ENCODE data around the gene PUS7.
A peak's percentile ranks its signal among the peaks of the same experiment; 100 is the strongest.
"Not testable (repeated sequence)": the region's sequence is repeated elsewhere in the genome, so short reads cannot be mapped to it uniquely, and the experiment has no call there.

Gene PUS7

GRCh38 chr7:105462765-105463420, 59.2 kb downstream of the PUS7 start:
- DNase-seq (ENCODE audit: low read depth, low spot score): no peak
- no peak overlapping the region for H3K4me3 ChIP-seq (ENCODE audit: low read depth, low read length)
- in situ Hi-C loops (cut with HindIII; ENCODE audit: low sequenced_read_pairs): no loop called here
- TF ChIP-seq, protein P1, sequence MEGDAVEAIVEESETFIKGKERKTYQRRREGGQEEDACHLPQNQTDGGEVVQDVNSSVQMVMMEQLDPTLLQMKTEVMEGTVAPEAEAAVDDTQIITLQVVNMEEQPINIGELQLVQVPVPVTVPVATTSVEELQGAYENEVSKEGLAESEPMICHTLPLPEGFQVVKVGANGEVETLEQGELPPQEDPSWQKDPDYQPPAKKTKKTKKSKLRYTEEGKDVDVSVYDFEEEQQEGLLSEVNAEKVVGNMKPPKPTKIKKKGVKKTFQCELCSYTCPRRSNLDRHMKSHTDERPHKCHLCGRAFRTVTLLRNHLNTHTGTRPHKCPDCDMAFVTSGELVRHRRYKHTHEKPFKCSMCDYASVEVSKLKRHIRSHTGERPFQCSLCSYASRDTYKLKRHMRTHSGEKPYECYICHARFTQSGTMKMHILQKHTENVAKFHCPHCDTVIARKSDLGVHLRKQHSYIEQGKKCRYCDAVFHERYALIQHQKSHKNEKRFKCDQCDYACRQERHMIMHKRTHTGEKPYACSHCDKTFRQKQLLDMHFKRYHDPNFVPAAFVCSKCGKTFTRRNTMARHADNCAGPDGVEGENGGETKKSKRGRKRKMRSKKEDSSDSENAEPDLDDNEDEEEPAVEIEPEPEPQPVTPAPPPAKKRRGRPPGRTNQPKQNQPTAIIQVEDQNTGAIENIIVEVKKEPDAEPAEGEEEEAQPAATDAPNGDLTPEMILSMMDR (IDR thresholded peaks at IDR 0.05; ENCODE audit: low read depth, low read length): no peak

DNA sequence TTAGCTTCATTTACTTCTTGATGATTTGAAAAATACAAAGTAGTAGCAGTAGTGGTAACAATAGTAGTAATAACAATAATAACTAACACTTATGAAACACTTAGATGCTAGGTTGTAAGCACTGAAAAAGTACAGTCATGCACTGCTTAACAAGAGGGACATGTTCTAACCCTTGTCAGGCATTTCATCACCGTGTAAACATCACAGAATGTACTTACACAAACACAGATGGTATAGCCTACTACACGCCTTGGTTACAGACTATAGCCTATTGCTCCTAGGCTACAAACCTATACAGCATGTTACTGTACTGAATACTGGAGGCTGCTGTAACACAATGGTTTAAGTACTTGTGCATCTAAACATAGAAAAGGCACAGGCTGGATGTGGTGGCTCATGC, 60.6 kb downstream of the PUS7 start:
- in situ Hi-C loops (cut with HindIII; ENCODE audit: low sequenced_read_pairs): no loop called here
- no peak overlapping the region for H3K4me3 ChIP-seq (ENCODE audit: low read depth, low read length)
- DNase-seq (ENCODE audit: low read depth, low spot score): no peak
- TF ChIP-seq, protein P1 (IDR thresholded peaks at IDR 0.05; ENCODE audit: low read depth, low read length): no peak

GRCh38 chr7:105457619-105458225, 64.3 kb downstream of the PUS7 start:
- TF ChIP-seq, protein P1 (IDR thresholded peaks at IDR 0.05; ENCODE audit: low read depth, low read length): no peak
- no peak overlapping the region for H3K4me3 ChIP-seq (ENCODE audit: low read depth, low read length)
- in situ Hi-C loops (cut with HindIII; ENCODE audit: low sequenced_read_pairs): no loop called here

GRCh38 chr7:105454921-105455320, 67.2 kb downstream of the PUS7 start:
- in situ Hi-C loops (cut with HindIII; ENCODE audit: low sequenced_read_pairs): no loop called here
- peak; percentile 19 for DNase-seq (ENCODE audit: low read depth, low spot score)
- no peak overlapping the region for H3K4me3 ChIP-seq (ENCODE audit: low read depth, low read length)
- TF ChIP-seq, protein P1 (IDR thresholded peaks at IDR 0.05; ENCODE audit: low read depth, low read length): no peak

More at GRCh38 chr7:105457619-105458225, 64.3 kb downstream of the PUS7 start:
- no peak for DNase-seq (ENCODE audit: low read depth, low spot score)

DNA sequence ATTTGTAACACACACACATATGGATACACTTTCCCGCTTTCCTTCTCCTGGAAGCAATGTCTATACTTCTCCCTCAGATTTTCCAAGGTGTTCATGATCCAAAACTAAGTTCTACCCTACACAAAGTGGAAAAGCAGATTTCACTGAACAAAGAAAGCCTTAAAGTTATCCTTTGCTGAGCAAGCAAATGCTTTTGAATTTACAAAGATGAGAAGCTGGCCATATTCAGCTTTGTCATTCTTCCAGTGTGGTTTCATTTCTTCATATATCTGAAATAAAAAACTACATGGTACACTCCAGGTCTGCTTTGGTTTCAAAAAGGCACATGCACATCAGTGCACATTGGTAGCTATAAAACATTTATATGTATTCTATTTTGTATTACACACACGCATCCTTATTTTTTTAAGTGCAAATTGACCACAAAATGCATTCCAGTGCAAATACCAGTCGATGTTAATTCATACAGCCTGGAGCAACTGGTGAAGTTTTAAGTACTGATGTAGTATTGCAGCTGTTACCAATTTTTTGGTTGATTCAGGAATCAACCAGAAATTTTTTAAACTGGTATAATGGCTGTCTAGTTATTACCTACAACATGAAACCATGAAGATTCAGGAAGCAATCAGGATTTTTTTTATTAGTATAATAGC, 67.8 kb downstream of the PUS7 start:
- in situ Hi-C loops (cut with HindIII; ENCODE audit: low sequenced_read_pairs): no loop called here
- H3K4me3 ChIP-seq (ENCODE audit: low read depth, low read length): no peak overlapping the region
- TF ChIP-seq, protein P1 (IDR thresholded peaks at IDR 0.05; ENCODE audit: low read depth, low read length): no peak
- DNase-seq (ENCODE audit: low read depth, low spot score): peak; percentile 82

GRCh38 chr7:105452085-105452484, 70.0 kb downstream of the PUS7 start:
- in situ Hi-C loops (cut with HindIII; ENCODE audit: low sequenced_read_pairs): no loop called here
- TF ChIP-seq, protein P1 (IDR thresholded peaks at IDR 0.05; ENCODE audit: low read depth, low read length): no peak
- no peak overlapping the region for H3K4me3 ChIP-seq (ENCODE audit: low read depth, low read length)
- peak; percentile 1 for DNase-seq (ENCODE audit: low read depth, low spot score)

DNA sequence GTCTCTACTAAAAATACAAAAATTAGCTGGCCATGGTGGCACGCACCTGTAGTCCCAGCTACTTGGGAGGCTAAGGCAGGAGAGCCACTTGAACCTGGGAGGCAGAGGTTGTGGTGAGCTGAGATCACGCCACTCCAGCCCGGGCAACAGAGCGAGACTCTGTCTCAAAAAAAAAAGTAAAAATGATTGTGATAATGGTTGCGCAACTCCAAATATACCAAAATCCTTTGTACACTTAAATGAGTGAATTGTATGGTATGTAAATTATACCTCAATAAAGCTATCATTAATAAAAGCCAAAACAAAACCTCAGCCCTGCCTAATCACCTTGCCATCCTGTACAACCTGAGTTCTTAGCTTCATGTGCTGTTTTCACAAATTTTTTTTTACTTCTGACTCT, 71.2 kb downstream of the PUS7 start:
- DNase-seq (ENCODE audit: low read depth, low spot score); in situ Hi-C loops (cut with HindIII; ENCODE audit: low sequenced_read_pairs); H3K4me3 ChIP-seq (ENCODE audit: low read depth, low read length): not testable (repeated sequence)

All from astrocyte of the spinal cord (primary cell).